GM06990 (cell line): ENCODE results near the gene DDX1.
A peak's percentile ranks its signal among the peaks of the same experiment; 100 is the strongest.

Source experiments
- DNase-seq: peaks from one replicate; pipeline ENCODE4 v3.0.0-alpha.2; 2011; ENCODE audit not compliant: insufficient read length; ENCODE audit errors: extremely low read depth
- H3K27me3 ChIP-seq: replicated peaks from 2 replicates; pipeline ENCODE4 v1.6.0; 2011; ENCODE audit warnings: low read length; ENCODE audit not compliant: control insufficient read depth, insufficient read depth
- H3K36me3 ChIP-seq: 2 replicates; pipeline ENCODE4 v1.5.1; 2011; ENCODE audit warnings: low read length; ENCODE audit not compliant: control insufficient read depth, insufficient read depth
- H3K4me3 ChIP-seq: replicated peaks from 2 replicates; pipeline ENCODE4 v1.5.1; 2011; ENCODE audit warnings: low read depth, mild to moderate bottlenecking, control low read depth, low read length
- TF ChIP-seq, protein P1 (sequence below): IDR thresholded peaks from 2 replicates; pipeline ENCODE4 v1.5.1; 2011; ENCODE audit warnings: low read length, control low read depth, mild to moderate bottlenecking, inconsistent platforms; ENCODE audit not compliant: insufficient read depth, poor library complexity, severe bottlenecking

DDX1 gene

DNA sequence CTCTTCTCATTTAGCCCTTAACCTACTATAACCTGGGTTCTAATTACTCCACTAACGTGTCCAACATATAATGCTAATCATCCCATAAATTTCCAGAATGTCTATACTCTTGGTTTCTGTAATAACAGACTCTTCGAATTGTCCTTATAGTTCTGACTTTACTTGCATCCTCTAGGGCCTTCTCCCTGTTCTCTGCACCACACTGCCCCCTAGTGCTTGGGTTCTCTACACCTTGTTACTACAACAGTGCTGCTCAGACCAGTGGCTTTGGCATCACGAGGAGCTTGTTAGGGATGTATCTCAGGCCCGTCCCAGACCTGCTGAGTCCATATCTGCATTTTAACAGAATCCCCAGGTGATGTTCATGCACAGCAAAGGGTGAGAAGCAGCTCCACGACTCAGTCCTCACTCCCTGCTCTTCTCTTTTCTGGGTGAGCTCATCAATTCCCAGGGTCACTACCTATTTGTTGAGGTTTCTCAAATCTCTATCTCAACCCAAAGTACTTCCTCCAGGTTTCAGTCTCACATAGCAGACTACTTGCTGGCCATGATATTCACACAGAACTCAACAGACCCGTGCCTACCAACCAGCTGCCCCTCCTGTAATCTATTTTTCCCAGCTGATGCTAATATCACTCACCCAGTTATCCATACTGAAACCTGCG lies 14.5 kb upstream of the DDX1 start:
- H3K36me3 ChIP-seq = no peaks in the 10 kb centered on the region
- DNase-seq = peak; percentile 19
- no peak overlapping the region for H3K4me3 ChIP-seq
- TF ChIP-seq, protein P1, sequence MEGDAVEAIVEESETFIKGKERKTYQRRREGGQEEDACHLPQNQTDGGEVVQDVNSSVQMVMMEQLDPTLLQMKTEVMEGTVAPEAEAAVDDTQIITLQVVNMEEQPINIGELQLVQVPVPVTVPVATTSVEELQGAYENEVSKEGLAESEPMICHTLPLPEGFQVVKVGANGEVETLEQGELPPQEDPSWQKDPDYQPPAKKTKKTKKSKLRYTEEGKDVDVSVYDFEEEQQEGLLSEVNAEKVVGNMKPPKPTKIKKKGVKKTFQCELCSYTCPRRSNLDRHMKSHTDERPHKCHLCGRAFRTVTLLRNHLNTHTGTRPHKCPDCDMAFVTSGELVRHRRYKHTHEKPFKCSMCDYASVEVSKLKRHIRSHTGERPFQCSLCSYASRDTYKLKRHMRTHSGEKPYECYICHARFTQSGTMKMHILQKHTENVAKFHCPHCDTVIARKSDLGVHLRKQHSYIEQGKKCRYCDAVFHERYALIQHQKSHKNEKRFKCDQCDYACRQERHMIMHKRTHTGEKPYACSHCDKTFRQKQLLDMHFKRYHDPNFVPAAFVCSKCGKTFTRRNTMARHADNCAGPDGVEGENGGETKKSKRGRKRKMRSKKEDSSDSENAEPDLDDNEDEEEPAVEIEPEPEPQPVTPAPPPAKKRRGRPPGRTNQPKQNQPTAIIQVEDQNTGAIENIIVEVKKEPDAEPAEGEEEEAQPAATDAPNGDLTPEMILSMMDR = peak; percentile 89
- H3K27me3 ChIP-seq = no peaks in the 10 kb centered on the region

DNA sequence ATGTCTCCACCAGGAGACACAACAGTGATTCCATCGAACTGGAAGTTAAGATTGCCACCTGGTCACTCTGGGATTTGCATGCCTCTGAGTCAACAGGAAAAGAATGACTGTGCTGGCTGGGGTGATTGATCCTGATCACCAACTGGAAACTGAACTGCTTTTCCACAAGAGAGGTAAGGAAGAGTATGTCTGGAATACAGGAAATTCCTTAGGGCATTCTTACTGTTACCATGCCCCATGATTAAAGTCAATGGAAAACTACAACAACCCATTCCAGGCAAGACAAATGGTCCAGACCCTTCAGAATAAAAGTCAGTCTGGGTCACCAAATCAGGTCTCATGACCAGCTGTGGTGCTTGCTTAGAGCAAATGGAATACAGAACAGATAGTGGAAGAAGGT lies 12.0 kb upstream of the DDX1 start:
- Histone ChIP-seq H3K27me3 (no peaks in the 10 kb centered on the region), H3K36me3 (no peaks in the 10 kb centered on the region)
- DNase-seq = no peak

DNA sequence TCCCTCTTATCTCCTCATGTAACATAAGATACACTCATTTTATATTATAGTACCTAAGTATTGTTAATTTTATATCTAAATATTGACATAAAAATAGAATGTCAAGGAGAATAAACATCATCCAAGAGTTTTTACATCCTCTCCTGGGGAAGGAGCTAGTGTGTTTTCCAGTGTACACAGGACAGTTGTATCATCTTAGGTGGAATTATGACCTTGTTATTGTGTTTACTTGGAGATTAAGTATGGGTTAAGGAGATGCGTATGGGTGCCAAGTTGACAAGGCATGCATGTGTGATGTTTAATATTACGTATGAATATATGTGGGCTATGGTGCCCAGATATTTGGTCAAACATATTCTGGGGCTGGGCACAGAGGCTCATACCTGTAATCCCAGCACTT lies 11.2 kb upstream of the DDX1 start:
- Histone ChIP-seq H3K4me3 (no peak overlapping the region), H3K27me3 (no peaks in the 10 kb centered on the region), H3K36me3 (no peaks in the 10 kb centered on the region)
- TF ChIP-seq, protein P1 = no peak
- no peak for DNase-seq

More for the DNA sequence above, 12.0 kb upstream of the DDX1 start:
- H3K4me3 ChIP-seq = no peak overlapping the region
- TF ChIP-seq, protein P1 = no peak

DNA sequence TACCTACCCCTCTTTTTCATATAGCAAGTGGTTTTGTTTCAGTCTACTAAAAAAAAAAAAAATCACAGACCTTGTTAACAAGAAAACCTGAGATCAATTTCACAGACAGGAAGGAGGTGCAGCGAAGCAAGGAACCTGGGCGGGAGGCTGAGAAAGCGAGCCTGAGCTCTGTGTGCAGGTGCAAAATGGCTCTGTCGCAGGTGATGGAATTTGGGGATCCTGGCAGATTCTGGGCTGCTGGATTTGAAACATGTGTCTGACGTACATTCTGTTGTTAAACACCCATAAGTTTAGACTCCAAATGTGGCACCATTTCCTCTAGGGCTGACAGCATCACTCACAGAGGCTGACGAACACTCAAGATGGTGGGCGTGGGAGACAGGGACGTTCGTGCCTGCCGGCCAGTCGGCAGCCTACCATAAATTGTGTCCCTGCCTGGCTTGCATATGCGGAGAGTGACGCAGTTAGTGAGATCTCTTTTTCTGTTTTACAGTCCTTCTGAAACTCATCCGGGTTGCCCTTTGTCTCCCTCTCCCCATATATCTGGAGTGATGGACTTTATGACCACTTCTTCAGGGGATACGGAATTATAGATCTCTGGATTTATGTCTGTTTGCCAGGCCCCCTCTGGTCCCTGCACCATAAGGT lies 8.8 kb upstream of the DDX1 start:
- Histone ChIP-seq H3K36me3 (no peaks in the 10 kb centered on the region), H3K4me3 (no peak overlapping the region), H3K27me3 (no peaks in the 10 kb centered on the region)
- TF ChIP-seq, protein P1 = no peak
- DNase-seq = peak; percentile 17

DNA sequence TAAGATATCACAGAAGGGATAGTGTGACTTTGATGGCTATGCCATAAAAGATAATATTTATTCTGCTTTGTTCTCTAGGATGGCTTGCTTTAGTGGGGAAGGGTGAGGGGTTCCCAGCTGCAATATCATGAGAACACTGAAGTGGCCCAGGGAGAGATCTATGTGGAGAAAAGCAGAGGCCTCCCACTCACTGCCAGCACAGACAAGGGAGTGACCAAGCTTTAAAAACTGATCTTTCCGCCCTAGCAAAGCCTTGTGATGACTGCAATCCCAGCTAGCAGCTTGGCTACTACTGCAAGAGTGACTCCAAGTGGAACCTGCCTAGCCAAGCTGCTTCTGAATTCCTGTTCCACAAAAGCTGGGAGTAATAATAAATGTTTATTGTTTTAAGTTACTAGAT lies 7.8 kb upstream of the DDX1 start:
- TF ChIP-seq, protein P1 = no peak
- no peaks in the 10 kb centered on the region for H3K27me3 ChIP-seq

More for the DNA sequence above, 7.8 kb upstream of the DDX1 start:
- Histone ChIP-seq H3K36me3 (no peaks in the 10 kb centered on the region), H3K4me3 (no peak overlapping the region)
- no peak for DNase-seq
